Mesothelial cell of epicardium (in vitro differentiated cells): ENCODE data around the gene RTP2. TPM values are rescaled to one million over a fixed set of nuclear protein-coding genes. Genes with fewer than 3 reads are reported as not detected.

ENCODE experiments used
- DNase-seq, 2 experiments: peaks; one replicate each; pipeline ENCODE4 v3.0.0; 2021; ENCODE audit warnings: low spot score in 2 of 2; ENCODE audit not compliant: unreplicated experiment in 2 of 2
- H3K27ac Mint-ChIP-seq: 2 replicates; pipeline ENCODE4 v1.8.0; 2021; ENCODE audit warnings: mixed read lengths
- H3K27me3 Mint-ChIP-seq: 2 replicates; pipeline ENCODE4 v1.8.0; 2021; ENCODE audit warnings: low read depth, mixed read lengths
- H3K36me3 Mint-ChIP-seq: 2 replicates; pipeline ENCODE4 v1.8.0; 2021; ENCODE audit warnings: mixed read lengths
- H3K4me1 Mint-ChIP-seq: 2 replicates; pipeline ENCODE4 v1.8.0; 2021; ENCODE audit warnings: mixed read lengths
- H3K4me3 Mint-ChIP-seq: 2 replicates; pipeline ENCODE4 v1.8.0; 2021; ENCODE audit warnings: mild to moderate bottlenecking, moderate library complexity, mixed read lengths
- H3K9me3 Mint-ChIP-seq: 2 replicates; pipeline ENCODE4 v1.8.0; 2021; ENCODE audit warnings: mixed read lengths
- total RNA-seq: library from RNA; stranded (reverse); gene quantifications from 3 replicates; pipeline ENCODE4 v1.2.1, GENCODE V29; 2021
- TF ChIP-seq, protein P1 (sequence below): fragments of 200-600 bp; sonication (generic); IDR thresholded peaks from one replicate; pipeline ENCODE4 v1.5.0; 2021; ENCODE audit warnings: antibody characterized with exemption; ENCODE audit not compliant: unreplicated experiment

The RTP2 gene
- total RNA-seq, 1 donor from 2014 or later, result not detected

DNA sequence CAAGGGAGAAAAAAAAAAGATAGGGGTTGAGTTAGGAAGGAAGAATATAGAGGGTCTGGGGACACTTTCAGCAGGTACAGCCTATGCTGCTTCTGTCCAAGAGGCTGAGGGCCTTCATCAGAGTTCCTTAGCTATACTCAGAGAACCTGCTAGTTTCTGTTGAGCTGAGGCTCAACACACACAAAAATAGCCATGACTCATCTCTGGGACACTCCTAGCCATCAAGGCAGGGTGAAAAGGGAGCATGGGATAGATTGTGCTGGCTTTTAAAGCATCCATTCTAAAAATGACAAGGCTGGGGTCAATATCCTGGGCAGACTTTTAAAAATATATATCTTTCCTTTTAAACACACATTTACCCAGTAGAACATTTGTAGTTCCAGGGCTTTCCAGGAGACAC is 2.8 kb upstream of the RTP2 start:
- no peaks in the 10 kb centered on the region for H3K4me1 Mint-ChIP-seq
- TF ChIP-seq, protein P1, sequence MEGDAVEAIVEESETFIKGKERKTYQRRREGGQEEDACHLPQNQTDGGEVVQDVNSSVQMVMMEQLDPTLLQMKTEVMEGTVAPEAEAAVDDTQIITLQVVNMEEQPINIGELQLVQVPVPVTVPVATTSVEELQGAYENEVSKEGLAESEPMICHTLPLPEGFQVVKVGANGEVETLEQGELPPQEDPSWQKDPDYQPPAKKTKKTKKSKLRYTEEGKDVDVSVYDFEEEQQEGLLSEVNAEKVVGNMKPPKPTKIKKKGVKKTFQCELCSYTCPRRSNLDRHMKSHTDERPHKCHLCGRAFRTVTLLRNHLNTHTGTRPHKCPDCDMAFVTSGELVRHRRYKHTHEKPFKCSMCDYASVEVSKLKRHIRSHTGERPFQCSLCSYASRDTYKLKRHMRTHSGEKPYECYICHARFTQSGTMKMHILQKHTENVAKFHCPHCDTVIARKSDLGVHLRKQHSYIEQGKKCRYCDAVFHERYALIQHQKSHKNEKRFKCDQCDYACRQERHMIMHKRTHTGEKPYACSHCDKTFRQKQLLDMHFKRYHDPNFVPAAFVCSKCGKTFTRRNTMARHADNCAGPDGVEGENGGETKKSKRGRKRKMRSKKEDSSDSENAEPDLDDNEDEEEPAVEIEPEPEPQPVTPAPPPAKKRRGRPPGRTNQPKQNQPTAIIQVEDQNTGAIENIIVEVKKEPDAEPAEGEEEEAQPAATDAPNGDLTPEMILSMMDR, result no peak
- no peaks in the 10 kb centered on the region for H3K9me3 Mint-ChIP-seq
- DNase-seq, result no peak
- H3K36me3 Mint-ChIP-seq, result no peaks in the 10 kb centered on the region
- no peak overlapping the region for H3K27ac Mint-ChIP-seq
- H3K4me3 Mint-ChIP-seq, result no peak overlapping the region
- H3K27me3 Mint-ChIP-seq, result no peaks in the 10 kb centered on the region

DNA sequence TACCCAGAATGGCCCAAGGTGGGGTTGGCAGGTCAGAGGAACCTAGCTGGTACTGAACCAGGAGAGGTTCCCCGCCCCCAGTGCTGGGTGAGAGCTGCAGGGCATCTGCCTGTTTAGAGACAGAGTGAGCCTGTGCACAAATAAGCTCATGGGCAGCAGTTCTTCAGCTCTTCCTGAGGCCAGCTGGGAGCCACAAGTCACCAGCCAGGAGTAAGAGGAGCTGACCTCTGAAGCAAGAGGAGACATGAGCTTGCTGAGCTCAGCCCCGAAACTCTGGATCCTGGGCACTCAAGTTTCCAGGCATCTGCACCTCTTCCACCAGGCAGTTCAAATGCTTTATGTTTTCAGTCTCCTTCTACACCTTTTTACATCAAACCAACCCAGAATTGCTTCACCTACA is 2.1 kb downstream of the RTP2 start:
- H3K9me3 Mint-ChIP-seq, result no peaks in the 10 kb centered on the region

DNA sequence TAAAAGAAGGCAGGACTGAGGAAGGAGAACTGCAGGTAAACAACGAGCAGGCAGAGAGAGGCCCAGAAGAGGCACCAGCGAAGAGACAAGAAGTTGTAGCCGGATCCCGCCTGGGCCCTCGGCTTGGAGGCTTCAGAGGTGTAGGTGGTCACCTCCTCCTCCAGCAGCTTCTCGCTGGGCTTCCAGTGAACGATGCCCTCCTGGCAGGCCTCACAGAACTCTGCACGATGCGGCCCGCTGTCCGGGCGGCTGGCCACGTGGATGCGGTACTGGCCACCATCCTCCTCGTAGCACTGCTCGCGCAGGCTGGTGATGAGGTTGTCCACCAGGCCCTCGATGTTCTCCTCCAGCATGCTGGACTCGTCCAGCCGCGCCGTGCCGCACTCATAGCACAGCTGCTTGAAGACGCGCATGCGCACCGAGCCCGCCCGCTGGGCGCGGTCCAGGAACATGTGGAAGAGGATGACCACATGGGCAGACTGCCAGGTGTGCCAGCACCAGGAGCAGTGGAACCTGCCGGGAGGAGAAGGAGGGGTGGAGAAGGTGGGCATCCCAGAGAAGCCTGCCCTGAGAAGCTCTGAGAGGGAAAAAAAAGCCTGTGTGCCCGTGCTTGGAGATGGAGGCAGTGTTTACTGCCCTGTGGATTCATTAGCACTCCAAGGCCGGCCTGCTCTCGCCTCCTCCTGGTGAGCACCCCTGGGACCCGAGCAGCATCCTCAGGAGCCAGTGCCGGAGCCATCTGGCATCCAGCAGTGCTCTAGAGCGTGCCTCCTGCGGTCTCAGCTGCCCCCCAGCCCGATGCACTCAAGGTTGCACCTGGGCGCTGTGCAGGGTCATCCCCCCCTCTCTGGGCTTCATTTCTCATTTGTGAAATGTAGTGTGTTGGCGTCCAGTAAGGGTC is 3.6 kb downstream of the RTP2 start:
- TF ChIP-seq, protein P1, result no peak

More for the DNA sequence above, 2.1 kb downstream of the RTP2 start:
- no peak for DNase-seq
- H3K36me3 Mint-ChIP-seq, result no peaks in the 10 kb centered on the region
- no peaks in the 10 kb centered on the region for H3K4me1 Mint-ChIP-seq
- TF ChIP-seq, protein P1, result no peak
- no peak overlapping the region for H3K4me3 Mint-ChIP-seq
- no peak overlapping the region for H3K27ac Mint-ChIP-seq
- H3K27me3 Mint-ChIP-seq, result peaks cover 25% of the 10 kb centered on the region

DNA sequence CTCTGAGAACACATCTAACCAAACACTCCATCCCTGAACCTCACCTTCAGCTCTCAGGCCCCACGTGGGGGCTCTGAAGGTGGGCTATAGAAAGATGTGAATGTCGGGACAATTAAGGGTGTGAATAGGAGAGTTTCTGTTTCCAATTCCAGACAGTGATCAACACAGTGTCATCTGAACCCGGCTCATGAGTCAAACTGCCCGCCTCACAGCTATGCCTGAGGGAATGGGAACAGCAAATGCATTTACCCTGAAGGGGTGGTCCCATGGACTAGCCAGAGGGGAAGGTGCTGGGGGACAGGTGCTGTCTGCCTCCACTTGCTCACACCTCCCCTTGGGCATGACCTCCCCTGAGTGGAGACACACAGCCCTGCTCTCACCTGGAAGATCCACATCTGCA is 6.3 kb downstream of the RTP2 start:
- TF ChIP-seq, protein P1, result no peak
- Mint-ChIP-seq H3K9me3 (no peaks in the 10 kb centered on the region), H3K27me3 (peaks cover 40% of the 10 kb centered on the region), H3K36me3 (no peaks in the 10 kb centered on the region), H3K4me1 (no peaks in the 10 kb centered on the region), H3K4me3 (no peak overlapping the region), H3K27ac (no peak overlapping the region)
- DNase-seq, result no peak

More for the DNA sequence above, 3.6 kb downstream of the RTP2 start:
- H3K9me3 Mint-ChIP-seq, result no peaks in the 10 kb centered on the region
- H3K4me3 Mint-ChIP-seq, result no peak overlapping the region
- no peaks in the 10 kb centered on the region for H3K4me1 Mint-ChIP-seq
- no peaks in the 10 kb centered on the region for H3K36me3 Mint-ChIP-seq
- no peak for DNase-seq
- H3K27ac Mint-ChIP-seq, result no peak overlapping the region
- H3K27me3 Mint-ChIP-seq, result peaks cover 38% of the 10 kb centered on the region

DNA sequence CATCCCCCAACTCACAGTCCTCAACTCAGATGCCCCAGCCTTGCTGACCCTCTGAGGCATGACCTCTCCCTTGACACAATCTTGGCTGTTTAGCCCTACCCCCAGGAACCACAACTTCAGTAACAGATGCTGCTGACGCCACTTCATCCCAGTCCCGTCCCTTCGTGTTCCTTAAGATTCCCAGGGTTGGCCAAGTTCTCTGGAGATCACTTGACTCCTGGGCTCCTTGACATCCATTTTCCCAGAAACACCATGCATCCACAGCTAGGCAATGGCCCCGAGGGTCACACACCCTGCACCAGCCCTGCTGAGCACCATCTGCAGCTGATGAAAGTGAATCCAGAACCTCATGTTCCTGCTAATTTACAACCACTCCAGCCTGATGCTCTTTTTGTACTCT is 6.9 kb downstream of the RTP2 start:
- peaks cover 40% of the 10 kb centered on the region for H3K27me3 Mint-ChIP-seq
- no peak overlapping the region for H3K4me3 Mint-ChIP-seq
- no peak for DNase-seq
- H3K36me3 Mint-ChIP-seq, result no peaks in the 10 kb centered on the region
- no peaks in the 10 kb centered on the region for H3K4me1 Mint-ChIP-seq
- H3K27ac Mint-ChIP-seq, result peak overlapping the region; percentile 39
- no peaks in the 10 kb centered on the region for H3K9me3 Mint-ChIP-seq
- TF ChIP-seq, protein P1, result no peak
